Breast epithelium (tissue), 3 donors: Measurements from ENCODE around the gene CST4.

ENCODE experiments used
- CTCF ChIP-seq, 3 donors: fragments of 450-650 bp; IDR thresholded peaks; one replicate each; pipeline ENCODE4 v1.5.1; 2016 to 2017; ENCODE audit warnings: antibody characterized with exemption in 3 of 3, mild to moderate bottlenecking in 3 of 3, moderate library complexity in 3 of 3
- POLR2AphosphoS5 ChIP-seq, 3 donors: sonication (generic); formaldehyde crosslinking; IDR thresholded peaks; one replicate each; pipeline ENCODE4 v1.6.1; 2017; ENCODE audit warnings: antibody characterized with exemption in 3 of 3

- TF ChIP-seq POLR2AphosphoS5 (IDR thresholded peaks at IDR 0.05) = no peak
- no peak for TF ChIP-seq CTCF (IDR thresholded peaks at IDR 0.05)
Measured at GRCh38 chr20:23686046-23686750, 2.6 kb downstream of the CST4 start.
